Epidermal melanocyte (primary cell): ENCODE measurements around the gene PLEKHH1.
A peak's percentile ranks its signal among the peaks of the same experiment; 100 is the strongest.

Experiments used
- DNase-seq: peaks from one replicate; pipeline ENCODE4 v3.0.0; 2011; ENCODE audit warnings: low spot score; ENCODE audit not compliant: insufficient read length

The PLEKHH1 gene

GRCh38 chr14:67562025-67562775 lies 29.1 kb downstream of the PLEKHH1 start:
- DNase-seq = no peak

- no peak for DNase-seq
Measured at GRCh38 chr14:67562776-67563150, 29.7 kb downstream of the PLEKHH1 start.

GRCh38 chr14:67564236-67564635 lies 31.1 kb downstream of the PLEKHH1 start:
- DNase-seq = no peak

GRCh38 chr14:67566908-67567307 lies 33.8 kb downstream of the PLEKHH1 start:
- no peak for DNase-seq

GRCh38 chr14:67567654-67568053 lies 34.6 kb downstream of the PLEKHH1 start:
- DNase-seq = no peak

GRCh38 chr14:67569011-67569650 lies 36.0 kb downstream of the PLEKHH1 start:
- DNase-seq = no peak

GRCh38 chr14:67569651-67570290 lies 36.7 kb downstream of the PLEKHH1 start:
- no peak for DNase-seq

GRCh38 chr14:67570453-67570852 lies 37.4 kb downstream of the PLEKHH1 start:
- no peak for DNase-seq

GRCh38 chr14:67571275-67571990 lies 38.3 kb downstream of the PLEKHH1 start:
- peak; percentile 48 for DNase-seq

- DNase-seq = no peak
Measured at GRCh38 chr14:67571991-67572323, 38.9 kb downstream of the PLEKHH1 start.

GRCh38 chr14:67572608-67573007 lies 39.5 kb downstream of the PLEKHH1 start:
- DNase-seq = no peak

- no peak for DNase-seq
Measured at GRCh38 chr14:67573228-67574010, 40.3 kb downstream of the PLEKHH1 start.

GRCh38 chr14:67574156-67574555 lies 41.1 kb downstream of the PLEKHH1 start:
- no peak for DNase-seq

GRCh38 chr14:67574806-67575205 lies 41.7 kb downstream of the PLEKHH1 start:
- no peak for DNase-seq

- no peak for DNase-seq
Measured at GRCh38 chr14:67575684-67576083, 42.6 kb downstream of the PLEKHH1 start.

GRCh38 chr14:67576216-67576955 lies 43.3 kb downstream of the PLEKHH1 start:
- no peak for DNase-seq

GRCh38 chr14:67577181-67577808 lies 44.2 kb downstream of the PLEKHH1 start:
- no peak for DNase-seq

- no peak for DNase-seq
Measured at GRCh38 chr14:67577909-67578749, 45.0 kb downstream of the PLEKHH1 start.

- no peak for DNase-seq
Measured at GRCh38 chr14:67579040-67579439, 46.0 kb downstream of the PLEKHH1 start.
